NCI-H187 (cell line): ENCODE measurements around the gene POP5.

Experiments used
- DNase-seq, 2 experiments: peaks; one replicate each; lab custom pipeline; 2025; lab: John Stamatoyannopoulos, UW

Gene POP5

DNA sequence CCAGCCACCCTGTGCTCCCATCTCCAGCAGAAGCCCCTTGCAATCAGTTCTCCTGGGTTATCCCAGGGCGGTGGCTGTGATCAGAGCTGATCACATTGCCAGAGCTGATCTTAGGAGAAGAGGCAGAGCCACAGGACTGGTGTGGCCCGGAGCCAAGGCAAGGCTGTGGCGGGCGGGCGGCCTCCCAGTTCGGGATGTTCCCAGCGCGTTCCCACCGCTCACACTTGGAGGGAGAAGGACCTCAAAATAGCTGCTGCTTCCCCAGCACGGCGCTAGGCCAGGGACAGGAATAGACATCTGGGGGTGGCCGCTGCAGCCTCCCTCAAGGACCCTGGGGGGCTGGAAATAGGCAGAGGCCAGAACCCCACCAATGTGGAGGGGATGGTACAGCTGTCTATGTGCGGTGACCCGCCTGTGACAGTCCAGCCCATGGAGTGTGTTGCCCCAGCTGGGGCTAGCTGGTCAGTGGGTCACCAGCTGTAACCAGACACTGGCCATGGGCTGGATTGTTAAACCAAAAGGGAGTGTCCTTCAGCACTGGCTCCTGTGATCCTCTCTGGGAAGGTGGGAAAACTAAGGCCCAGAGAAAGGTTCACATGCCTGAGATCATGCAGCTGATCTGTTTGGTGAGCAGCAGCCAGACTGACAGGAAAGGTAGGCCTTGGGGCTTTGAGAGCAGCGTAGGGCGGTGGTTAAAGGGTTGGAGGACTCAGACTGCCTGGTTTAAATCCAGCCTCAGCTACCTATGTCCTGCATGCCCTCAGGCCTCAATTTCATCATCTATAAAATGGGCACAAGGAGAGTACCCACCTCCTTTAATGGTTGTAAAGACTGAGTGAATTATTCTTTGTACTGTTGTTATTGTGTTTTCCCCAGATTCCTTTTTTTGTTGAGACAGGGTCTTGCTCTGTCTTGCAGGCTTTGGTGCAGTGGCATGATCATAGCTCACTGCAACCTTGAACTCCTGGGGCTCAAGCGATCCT, 8.0 kb upstream of the POP5 start:
- DNase-seq = no peak

DNA sequence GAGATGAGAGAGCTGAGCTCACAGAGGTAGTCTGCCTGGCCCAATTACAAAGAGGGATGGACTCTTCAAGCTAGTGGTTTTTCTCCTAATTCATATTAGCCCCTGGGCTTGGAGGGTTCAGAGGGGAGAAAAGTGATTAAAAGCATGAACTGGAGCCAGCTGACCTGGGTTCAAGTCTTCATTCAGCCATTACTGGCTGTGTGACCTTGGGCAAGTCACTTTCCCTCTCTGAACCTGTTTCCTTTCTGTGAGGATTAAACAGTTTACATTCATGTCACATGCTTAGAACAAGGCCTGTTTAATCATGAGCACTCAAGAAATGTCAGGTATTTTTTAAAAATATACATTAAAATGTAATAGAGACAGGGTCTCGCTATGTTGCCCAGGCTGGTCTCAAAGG, 7.2 kb upstream of the POP5 start:
- no peak for DNase-seq

DNA sequence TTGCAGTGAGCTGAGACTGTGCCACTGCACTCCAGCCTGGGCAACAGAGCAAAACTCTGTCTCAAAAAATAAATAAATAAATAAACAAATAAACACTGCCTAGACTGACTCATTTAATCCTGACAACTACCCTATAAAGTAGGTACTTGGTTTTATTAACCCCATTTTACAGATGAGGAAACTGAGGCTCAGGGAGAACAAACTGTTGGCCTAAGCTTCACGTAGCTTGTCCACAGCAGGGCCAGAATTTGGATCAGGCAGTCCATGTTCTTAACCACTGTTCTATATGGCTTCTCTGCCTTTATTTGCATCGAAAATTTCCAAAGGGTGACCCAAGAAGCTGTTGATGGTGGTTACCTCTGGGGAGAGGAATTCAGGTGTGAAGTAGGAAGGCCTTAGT, 5.7 kb upstream of the POP5 start:
- DNase-seq = no peak

- no peak for DNase-seq
Measured at GRCh38 chr12:120586206-120586605, 5.0 kb upstream of the POP5 start.

DNA sequence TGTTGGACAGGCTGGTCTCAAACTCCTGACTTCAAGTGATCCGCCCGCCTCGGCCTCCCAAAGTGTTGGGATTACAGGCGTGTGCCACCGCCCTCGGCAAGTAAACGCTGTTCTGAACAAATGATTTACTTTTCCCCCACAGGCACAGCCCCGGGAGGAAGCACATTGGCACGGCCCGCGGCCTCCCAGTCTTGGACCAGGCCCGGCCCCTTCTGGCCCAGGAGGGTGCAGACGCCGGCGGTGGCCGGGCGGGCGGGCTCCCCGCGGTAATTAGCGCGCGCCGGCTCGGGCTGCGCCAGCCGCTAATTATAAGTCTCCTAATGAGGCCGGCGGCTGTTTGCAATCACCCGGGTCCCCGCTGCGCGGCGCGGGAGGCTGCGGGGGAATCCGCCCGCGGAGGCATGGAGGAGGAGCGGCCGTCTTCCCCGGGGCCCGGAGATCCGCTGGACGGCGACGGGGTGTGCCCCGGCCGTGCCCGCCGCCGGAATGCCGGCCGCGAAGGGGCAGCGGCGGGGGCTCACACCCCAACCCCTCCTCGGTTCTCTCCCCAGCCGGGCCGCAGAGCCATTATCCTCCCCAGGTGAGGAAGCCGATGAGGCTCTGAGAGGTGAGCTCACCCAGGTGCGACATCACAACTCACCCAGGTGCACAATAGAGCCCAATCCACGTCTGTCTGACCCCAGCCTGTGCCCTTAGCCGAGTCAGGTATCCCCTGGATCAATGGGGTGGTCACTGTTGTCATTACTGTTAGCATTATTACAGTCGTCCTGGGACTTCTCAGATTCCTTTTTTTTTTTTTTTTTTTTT, 3.3 kb upstream of the POP5 start:
- no peak for DNase-seq

- peak; percentile 47 to 63 for DNase-seq
Measured at GRCh38 chr12:120583478-120584030, 2.4 kb upstream of the POP5 start.

DNA sequence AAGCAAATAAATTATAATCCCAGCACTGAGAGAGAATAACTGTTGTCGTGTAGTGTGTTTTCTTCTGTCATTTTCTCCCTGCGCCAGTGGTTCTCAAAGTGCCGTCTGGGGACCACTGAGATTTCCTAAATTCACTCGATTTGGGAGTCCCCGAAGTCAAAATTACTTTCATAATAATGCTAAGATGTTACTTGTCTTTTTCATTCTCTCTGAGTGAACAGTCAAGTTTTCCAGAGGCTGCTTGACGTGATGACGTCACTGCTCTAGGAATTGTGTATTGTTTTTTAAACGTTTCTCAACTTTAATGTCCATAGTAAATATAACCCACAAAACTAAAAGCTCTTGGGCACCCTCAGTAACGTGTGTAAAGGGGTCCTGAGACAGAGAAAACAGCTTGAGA, 796 bp upstream of the POP5 start:
- no peak for DNase-seq

- DNase-seq = peak in 1 of 2 experiments; percentile 43
Measured at GRCh38 chr12:120579179-120579578, 2.0 kb downstream of the POP5 start.

GRCh38 chr12:120574106-120574505, 7.1 kb downstream of the POP5 start:
- no peak for DNase-seq

GRCh38 chr12:120573560-120573959, 7.6 kb downstream of the POP5 start:
- DNase-seq = no peak

- DNase-seq = no peak
Measured at GRCh38 chr12:120571299-120571698, 9.9 kb downstream of the POP5 start.

DNA sequence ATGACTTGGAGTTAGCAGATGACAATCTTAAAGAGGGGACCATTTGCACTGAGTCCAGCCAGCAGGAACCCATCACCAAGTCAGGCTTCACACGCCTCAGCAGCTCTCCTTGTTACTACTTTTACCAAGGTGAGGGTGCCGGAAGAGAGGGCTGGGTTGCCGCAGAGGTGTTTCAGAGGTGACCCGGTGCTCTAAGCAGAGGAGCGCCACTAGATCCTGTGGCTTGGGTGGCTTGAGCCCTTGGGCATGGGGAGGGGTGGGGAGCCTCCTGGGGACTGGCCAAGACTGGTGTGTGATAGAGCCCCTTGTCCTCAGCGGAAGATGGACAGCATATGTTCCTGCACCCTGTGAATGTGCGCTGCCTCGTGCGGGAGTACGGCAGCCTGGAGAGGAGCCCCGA, 17.7 kb downstream of the POP5 start:
- no peak for DNase-seq

DNA sequence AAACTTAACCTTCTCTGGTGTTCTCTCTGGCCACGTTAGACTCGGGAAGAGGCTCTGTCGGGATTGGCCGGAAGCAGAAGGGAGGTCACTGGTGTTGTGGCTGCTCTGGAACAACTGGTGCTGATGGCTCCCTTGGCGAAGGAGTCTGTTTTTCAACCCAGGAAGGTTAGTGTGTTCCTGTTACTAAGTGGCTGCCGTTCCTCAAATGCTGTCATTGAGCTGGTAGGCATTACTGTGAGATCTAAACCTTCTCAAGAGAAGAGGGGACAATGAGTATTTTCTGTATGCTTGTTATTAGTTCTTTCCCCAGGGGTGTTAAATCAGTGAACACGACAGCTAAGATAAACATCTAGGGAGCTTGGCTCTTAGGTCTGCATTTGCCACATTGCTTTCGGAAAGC, 18.3 kb downstream of the POP5 start:
- DNase-seq = no peak

DNA sequence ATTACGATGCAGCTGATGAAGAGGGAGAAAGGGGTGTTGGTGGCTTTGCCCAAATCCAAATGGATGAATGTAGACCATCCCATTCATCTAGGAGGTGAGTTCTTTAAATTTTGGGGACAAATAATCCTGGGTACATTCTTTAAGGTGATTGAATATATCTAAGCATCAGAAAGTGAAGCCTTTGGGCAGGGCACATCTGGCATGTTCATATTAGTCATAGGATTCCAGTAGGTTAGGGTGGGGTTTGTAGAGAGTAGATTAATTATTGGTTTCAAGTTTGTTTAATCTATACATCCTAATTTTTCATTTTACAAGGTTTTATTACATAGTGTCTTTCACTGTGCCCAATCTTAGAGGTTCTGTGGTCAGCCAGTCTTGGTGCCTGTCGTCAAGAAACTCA, 23.6 kb downstream of the POP5 start:
- DNase-seq = no peak

DNA sequence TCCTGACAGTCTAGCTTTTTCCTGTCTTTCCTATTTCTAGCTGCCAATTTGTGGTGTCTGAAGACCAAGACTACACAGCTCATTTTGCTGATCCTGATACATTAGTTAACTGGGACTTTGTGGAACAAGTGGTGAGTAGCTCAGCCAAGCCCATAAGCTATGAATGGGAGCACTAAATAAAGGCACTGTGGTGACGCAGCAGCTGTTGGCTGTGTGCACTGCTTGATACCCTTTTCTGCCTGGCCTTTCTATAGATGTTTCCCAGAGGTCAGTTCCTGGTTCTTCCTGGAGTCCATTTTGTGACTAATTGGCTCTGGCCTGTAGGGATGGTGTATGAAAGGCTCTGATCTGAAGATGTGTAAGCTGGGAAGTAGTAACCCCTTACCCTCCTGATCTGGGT, 26.5 kb downstream of the POP5 start:
- no peak for DNase-seq

DNA sequence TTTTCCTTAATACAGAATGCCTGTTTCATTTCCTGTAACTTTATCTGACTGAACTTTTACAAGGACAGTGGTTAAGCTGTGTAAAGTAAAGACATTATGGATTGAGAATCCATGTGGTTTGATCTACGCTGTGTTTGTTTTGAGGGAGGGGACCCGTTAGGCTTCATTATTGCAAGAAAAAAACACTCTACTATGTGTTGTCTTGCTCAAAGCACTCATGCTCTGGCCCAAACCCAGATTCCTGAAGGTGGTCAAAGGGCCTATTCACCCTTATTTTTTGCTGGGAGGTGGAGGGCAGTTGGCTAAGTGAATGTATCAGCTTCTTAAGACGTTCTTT, 35.2 kb downstream of the POP5 start:
- DNase-seq = no peak

DNA sequence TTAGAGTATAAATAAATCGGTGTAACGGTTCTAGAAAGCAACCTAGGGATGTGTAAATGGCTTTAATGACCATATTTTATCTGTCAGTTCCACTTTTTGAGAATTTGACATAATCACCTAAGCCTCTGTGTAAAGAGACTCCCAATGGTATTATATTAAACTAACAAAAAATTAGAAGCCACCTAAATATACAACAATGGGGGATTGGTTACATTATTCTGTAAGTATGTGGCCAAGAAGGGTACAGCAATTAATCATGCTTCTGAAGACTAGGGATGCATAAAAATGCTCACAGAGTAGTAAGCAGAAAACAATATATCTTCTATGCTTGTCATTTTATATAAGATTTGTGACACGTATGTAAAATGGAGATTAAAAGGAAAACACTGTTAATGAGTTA, 36.5 kb downstream of the POP5 start:
- DNase-seq = no peak

DNA sequence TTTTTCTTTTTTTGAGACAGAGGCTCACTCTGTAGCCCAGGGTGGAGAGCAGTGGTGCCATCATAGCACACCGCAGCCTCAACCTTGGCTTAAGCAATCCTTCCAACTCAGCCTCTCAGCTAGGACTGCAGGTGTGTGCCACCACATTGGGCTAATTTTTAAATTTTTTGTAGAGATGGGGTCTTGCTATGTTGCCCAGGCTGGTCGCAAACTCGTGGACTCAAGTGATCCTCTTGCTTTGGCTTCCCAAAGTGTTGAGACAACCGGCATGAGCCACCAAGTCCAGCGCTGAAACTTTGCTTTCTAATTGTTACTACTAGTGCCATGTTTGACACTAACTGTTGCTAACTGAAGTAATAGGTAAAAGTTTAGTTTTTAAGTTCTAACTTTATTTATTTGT, 39.0 kb downstream of the POP5 start:
- no peak for DNase-seq

GRCh38 chr12:120540445-120540844, 40.8 kb downstream of the POP5 start:
- DNase-seq = no peak

DNA sequence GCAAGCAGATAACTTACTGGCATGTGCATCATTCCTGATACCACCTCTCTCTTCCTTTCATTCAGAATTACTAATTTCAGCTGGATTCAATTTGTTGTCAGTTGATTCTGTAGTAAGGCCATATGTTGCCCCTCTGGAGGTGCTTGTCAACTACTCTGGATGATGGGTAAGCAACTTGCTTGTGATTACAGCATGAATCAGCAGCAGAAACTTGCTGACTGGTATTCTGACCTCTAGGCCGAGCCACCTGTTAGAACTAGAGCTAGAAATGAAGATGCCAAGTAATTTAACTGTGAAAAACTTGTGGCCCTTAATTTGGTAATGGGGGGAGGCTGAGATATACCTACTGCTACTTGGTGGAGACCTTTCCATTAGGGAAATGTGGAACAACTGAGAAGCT, 41.9 kb downstream of the POP5 start:
- DNase-seq = no peak

DNA sequence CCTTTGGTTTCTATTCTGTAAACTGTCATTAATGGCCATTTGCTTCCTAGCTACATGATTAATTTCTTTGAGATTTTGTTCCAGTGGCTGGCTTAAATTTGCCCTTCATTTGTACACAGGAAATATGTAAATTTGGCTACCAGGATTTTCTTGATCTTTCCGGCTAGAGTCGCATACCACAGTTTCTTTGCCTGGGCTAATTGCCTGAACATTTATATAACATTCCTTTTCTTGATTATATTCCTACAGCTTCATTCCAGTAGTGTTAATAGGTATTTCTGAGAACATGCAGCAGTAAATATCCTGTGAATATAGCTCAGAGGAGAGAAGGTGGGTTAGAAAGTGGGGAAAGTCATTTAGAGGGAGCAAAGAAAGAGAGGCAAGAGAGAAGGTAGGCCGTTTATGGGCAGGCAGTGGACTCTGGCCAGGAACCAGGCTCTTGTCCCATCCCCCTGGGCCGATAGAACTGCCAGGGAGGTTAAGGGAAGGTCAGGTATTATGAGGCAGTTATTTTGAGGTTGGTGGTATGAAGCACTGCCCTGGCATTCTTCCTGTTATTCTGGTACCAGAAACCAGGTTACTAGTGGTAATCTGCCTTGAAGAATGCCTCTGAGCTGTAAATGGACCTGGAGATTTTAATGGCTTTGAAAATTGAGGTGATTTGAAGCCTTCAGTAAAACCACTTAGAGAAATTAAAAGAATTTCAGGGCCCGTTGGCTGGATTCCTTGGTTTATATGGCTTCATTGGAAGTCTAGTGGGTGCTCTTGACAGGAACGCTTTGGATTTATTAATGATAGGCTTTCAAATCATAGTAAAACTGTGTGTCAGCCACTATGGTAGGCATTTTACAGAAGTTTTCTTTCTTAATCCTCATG, 42.7 kb downstream of the POP5 start:
- no peak for DNase-seq

DNA sequence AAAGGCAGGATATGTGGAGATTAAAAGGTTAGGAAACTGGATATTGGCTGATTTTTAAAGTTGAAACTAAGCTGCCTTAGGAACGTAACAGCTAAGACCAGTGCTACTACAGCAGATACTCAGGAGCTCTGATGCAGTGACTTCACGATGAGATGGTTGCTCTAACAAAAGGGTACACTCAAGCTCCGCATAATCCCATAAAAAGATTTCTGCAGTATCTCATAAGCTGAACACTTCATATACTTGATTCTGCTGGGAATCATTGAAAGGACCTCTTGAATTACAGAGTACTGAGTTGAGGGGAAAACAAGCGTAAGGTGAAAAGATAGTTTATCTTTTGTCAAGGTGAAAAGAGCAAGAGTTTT, 43.4 kb downstream of the POP5 start:
- DNase-seq = no peak
